Epithelial cell of esophagus (primary cell): ENCODE results near the gene RBBP8NL.

Source experiments
- DNase-seq: peaks from one replicate; pipeline ENCODE4 v3.0.0; 2010; ENCODE audit warnings: low read depth
- H3K4me3 ChIP-seq: 2 replicates; pipeline ENCODE4 v1.5.1; 2011; ENCODE audit warnings: mild to moderate bottlenecking, low read length, control low read depth
- TF ChIP-seq, protein P1 (sequence below): IDR thresholded peaks from 2 replicates; pipeline ENCODE4 v1.5.1; 2011; ENCODE audit warnings: low read depth, mild to moderate bottlenecking, low read length, control low read depth, inconsistent platforms; ENCODE audit not compliant: insufficient read depth; ENCODE audit errors: missing control alignments

Gene RBBP8NL

DNA sequence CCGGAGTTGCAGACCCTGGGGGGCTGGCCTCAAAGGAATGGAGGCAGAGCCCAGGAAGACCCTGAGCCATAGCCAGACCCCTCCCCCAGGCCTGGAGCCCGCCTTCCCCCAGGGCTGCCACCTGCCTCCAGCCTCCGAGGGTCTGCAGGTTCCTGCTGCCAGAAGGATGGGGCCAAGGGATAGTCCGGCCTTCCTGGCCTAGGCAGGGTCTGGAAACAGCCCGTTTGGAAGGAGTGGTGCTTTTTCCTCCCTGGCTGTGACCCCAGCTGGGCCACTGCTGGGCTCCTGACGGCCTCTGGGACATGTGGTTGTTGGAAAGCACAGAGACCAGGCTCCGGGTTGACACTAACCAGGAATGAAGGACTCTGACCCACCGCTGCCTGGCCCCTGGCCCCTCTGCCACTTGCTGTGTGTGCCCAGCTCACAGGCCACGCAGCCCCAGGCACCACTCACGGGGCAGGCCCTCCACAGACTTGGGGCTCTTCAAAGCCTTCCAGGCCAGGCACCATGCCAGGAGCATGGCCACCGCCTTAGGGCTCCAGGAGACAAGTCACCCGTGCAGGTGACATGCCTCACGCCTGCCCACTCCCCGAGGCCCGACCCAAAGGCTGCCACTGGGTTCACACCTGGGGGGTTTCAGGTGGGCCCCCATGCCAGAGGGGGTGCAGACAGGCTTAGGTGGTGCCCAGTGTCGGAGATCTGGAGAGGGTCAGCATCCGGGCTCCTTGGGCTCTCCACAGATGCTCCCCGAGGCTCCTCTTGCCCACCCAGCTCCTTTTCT, 56.3 kb downstream of the RBBP8NL start:
- DNase-seq = no peak
- TF ChIP-seq, protein P1, sequence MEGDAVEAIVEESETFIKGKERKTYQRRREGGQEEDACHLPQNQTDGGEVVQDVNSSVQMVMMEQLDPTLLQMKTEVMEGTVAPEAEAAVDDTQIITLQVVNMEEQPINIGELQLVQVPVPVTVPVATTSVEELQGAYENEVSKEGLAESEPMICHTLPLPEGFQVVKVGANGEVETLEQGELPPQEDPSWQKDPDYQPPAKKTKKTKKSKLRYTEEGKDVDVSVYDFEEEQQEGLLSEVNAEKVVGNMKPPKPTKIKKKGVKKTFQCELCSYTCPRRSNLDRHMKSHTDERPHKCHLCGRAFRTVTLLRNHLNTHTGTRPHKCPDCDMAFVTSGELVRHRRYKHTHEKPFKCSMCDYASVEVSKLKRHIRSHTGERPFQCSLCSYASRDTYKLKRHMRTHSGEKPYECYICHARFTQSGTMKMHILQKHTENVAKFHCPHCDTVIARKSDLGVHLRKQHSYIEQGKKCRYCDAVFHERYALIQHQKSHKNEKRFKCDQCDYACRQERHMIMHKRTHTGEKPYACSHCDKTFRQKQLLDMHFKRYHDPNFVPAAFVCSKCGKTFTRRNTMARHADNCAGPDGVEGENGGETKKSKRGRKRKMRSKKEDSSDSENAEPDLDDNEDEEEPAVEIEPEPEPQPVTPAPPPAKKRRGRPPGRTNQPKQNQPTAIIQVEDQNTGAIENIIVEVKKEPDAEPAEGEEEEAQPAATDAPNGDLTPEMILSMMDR = no peak
- no peak overlapping the region for H3K4me3 ChIP-seq

DNA sequence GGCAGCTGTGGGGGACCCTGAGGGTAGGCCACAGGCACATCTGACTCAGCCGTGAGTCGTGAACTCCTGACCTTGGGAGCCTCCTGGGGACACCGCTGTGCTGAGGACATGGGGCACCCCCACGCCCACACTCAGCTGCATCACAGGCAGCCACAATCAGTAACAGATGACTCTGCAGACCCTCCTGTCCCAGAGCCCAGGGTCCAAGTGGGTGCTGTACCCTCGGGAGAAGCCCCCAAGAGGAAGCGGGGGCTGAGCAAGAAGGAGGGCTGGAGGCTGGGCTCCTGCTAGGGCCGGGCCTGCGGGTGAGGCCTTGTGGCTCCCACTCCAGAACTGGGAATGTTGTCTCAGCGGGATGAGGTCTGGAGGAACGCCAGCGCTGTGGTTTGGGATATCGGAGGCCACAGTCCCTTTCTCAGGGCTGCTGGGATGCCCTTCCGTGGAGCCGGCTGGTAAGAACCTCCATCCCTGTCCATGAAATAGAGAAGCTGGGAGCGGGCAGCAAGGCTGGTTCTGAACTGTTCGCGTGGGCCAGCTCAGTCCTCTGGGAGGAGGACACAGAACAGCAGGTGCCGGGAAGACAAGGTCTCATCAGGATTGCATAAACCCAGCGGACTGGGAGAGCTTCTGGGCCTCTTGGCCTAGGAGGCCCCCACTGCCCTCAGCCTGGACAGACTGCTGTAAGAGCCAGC, 57.1 kb downstream of the RBBP8NL start:
- no peak overlapping the region for H3K4me3 ChIP-seq
- TF ChIP-seq, protein P1 = no peak
- DNase-seq = no peak

DNA sequence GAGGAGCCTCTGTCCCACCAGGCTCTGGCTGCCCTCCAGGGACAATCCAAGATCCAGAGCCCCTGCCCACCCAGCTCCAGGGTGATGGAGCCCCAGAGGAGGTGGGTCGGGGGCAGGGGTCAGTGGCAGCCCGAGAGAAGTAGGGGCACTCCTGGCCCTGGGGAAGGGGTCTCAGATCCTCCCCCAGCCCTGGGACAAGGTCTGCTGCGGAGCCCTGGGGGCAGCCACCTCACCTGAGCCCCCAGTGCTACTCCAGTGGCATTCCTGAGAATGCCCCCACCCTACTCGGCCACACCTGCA, 57.6 kb downstream of the RBBP8NL start:
- H3K4me3 ChIP-seq = no peak overlapping the region
- TF ChIP-seq, protein P1 = no peak
- no peak for DNase-seq

DNA sequence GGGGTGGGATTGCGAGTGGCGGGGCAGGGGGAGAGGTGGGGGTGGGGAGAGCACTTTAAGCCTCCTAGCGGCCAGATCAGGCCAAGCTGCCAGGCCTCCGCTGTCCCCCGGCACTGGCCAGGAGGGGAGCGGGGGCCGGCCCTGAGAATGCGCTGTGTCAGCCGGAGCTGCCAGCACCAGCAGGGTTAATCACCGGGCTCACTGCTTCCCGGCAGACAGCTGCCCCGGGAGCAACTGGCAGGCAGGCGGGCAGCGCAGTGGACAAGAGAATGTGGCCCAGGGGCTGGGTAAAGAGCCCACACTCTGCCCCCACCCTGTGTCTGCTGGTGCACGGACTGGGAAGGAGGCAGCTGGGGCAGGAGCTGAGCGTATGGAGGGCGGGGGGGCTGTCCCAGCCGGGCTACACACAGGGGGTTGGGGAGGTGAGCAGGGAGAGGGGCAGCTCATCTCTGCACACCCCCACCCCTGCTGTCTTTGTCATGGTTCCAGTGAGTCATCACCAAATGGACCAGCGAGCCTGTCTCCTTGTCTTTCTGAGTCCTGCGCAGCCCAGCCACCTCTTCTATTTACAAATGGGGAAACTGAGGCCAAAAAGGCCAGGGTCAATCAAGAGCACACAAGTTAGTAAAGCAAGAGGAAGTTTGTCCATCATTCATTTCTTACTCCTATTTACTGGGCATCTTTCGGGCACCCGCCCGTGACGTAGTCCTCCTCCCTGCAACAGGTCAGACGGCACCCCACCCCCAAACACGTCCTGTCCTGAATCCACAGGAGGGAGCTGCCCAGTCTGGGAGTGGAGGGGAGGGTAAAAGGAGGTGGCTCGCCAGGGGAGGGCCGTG, 58.1 kb downstream of the RBBP8NL start:
- TF ChIP-seq, protein P1 = no peak
- H3K4me3 ChIP-seq = peak overlapping the region; percentile 1
- DNase-seq = peak; percentile 62

DNA sequence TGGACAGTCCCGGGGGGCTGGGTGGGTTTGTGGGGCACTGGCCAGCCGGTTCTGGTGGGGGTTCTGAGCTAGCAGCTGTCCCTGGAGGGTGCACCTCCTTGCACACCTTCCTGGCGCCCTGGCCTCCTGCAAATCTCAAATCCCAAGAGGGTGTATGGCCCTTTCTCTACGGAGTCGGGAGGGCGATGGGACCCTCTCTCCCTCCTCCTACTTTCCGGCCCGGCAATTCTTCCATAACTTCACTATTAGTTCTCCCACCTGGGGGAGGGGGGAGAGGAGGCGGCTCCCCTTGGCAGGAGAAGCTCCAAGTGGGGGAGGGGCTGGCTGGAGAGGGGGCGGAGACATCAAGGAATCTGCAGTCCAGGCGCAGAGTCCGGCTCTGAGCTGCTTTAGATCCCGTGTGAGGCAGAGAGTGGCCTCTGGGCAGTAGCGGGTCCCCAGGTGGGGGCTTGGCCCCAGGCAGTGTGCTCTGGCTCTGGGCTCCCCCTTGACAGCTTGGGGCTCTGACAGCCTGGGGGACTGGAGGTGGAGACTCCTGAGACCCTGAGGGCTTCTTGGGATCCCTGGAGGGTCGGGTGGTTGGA, 58.9 kb downstream of the RBBP8NL start:
- DNase-seq = no peak
- H3K4me3 ChIP-seq = peak overlapping the region; percentile 19
- TF ChIP-seq, protein P1 = no peak

DNA sequence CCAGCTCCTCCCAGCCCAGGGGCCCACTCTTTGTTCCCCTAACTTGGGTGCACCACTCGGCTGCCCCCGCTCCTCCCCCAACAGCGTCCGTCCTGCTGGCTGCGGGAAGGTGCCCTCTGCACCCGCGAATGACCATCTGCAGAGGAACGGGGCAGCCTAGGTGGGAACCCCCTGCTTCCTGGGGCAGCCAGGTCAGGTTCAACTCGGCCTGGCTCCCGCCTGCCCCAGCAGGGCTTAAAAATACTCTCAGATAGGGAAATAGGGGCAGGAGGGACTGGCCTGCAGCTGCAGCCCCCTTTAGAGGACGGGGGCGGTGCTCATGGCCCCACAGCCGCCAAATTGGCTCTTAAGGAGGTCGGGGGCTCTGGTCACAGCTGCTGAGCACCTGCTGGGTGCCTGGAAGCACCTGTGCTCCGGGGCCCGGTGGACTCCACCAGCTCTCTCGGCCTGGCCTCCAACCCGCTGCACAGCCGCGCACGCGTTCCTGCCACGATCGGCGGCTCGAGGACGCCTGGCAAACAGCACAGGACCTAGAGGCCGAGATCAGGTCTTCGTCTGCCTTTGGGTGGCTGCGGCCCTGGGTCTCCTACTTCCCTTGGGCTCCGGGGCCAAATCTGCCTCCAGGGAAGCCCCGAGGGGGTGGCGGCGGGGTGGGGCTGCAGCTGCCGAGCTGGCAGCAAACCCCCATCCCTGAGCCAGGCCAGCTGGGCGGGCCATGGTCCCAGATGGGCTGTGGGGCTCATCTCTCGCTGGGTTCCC, 59.5 kb downstream of the RBBP8NL start:
- peak overlapping the region; percentile 29 for H3K4me3 ChIP-seq
- TF ChIP-seq, protein P1 = no peak
- DNase-seq = no peak
